Muscle of leg (tissue), 11 donors: ENCODE results near the gene TEC. TPM values are rescaled to one million over a fixed set of nuclear protein-coding genes. Genes with fewer than 3 reads are reported as not detected.
"Not testable (repeated sequence)": the region's sequence is repeated elsewhere in the genome, so short reads cannot be mapped to it uniquely, and the experiment has no call there.

Experiments
- DNase-seq: peaks from one replicate; pipeline ENCODE4 v3.0.0; 2013
- H3K27ac ChIP-seq: one replicate; pipeline ENCODE4 v1.5.1; 2013; ENCODE audit warnings: mild to moderate bottlenecking, low read length, control low read depth
- H3K27me3 ChIP-seq: one replicate; pipeline ENCODE4 v1.6.1; 2013; ENCODE audit warnings: low read length; ENCODE audit not compliant: control insufficient read depth, insufficient read depth
- H3K36me3 ChIP-seq: one replicate; pipeline ENCODE4 v1.6.1; 2013; ENCODE audit warnings: low read length; ENCODE audit not compliant: control insufficient read depth, insufficient read depth
- H3K4me1 ChIP-seq: one replicate; pipeline ENCODE4 v1.6.1; 2013; ENCODE audit warnings: low read length; ENCODE audit not compliant: control insufficient read depth, insufficient read depth
- H3K4me3 ChIP-seq: one replicate; pipeline ENCODE4 v1.5.1; 2013; ENCODE audit warnings: low read length, control low read depth
- H3K9me3 ChIP-seq: replicated peaks from 2 replicates; pipeline ENCODE4 v1.6.1; 2013; ENCODE audit warnings: low read depth, low read length; ENCODE audit not compliant: control insufficient read depth
- WGBS: methylation state at CpG from one replicate; pipeline ENCODE4 v1.1.5; 2013; ENCODE audit warnings: missing lambda C conversion rate; ENCODE audit not compliant: insufficient coverage; 5-methylcytosine and 5-hydroxymethylcytosine counted together
- polyA plus RNA-seq, 8 donors: library from polyadenylated mRNA; unstranded; fragments of 120-200 nt; gene quantifications; one replicate each; pipeline versions ENCODE4 v1.2.1 to v1.2.3, GENCODE V29; 2013; ENCODE audit warnings: inconsistent platforms in 1 of 8, low replicate concordance in 1 of 8; ENCODE audit not compliant: insufficient read length in 8 of 8, insufficient read depth in 1 of 8
- total RNA-seq: library from RNA; stranded (reverse); fragments of 120-200 nt; gene quantifications from one replicate; pipeline ENCODE4 v1.2.4, GENCODE V29; 2013

TEC gene
- total and polyA plus RNA-seq, 9 donors = 0.23 to 1.3 (median 0.57) TPM

DNA sequence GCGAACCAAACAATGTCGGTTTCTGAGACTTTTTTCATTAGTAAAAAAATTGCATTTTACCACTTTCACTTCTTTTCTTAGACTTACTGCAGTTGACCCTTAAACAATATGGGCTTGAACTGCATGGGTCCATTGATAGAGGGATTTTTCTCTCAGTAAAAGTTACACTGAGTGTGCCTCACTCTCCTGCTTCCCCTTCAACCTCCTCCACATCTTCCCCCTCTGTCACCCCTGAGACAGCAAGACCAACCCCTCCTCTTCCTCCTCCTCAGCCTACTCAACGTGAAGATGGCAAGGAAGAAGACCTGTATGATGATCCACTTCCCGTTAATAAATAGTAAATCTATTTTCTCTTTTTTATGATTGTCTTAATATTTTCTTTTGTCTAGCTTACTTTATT is 43.4 kb downstream of the TEC start:
- Histone ChIP-seq H3K36me3 (no peaks in the 10 kb centered on the region), H3K4me1 (no peaks in the 10 kb centered on the region), H3K27me3 (no peaks in the 10 kb centered on the region), H3K27ac (no peak overlapping the region), H3K4me3 (no peak overlapping the region), H3K9me3 (no peaks in the 10 kb centered on the region)
- no CpG with 5 or more reads among the region's 4 CpGs for WGBS
- DNase-seq = no peak

DNA sequence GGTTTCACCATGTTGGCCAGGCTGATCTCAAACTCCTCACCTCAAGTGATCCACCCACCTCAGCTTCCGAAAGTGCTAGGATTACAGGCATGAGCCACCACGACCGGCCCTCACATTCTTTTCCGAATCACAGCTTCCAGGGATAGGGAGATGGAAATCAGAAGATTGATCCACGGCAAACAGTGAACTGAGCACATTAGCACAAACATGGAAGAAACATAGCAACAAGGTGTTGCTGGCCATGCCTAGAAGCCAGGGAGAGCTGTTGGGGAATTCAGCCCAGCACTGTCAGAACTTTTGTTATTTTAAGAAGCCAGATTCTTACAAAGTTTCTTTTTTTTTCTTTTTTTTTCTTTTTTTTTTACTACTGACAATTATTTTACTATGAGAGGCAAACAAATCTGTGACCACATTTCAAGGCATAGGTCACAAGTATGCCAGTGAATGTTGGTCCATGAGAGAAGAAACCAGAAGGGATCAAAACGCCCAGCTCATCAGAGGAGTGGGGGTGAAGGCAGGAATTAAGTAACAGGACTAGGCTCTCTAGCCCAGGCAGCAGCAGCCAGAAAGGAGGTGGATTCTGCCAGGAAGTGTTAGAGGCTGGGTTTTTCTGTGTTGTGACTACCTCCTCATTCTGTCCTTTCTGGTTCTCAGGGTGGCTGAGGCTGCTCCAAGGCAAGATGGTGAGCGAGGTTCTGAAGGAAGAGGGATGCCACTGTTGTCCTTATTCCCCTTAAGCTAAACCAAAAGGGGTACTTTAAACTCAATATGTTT is 44.1 kb downstream of the TEC start:
- no peaks in the 10 kb centered on the region for H3K27me3 ChIP-seq
- no peaks in the 10 kb centered on the region for H3K9me3 ChIP-seq
- no peak for DNase-seq
- no peaks in the 10 kb centered on the region for H3K4me1 ChIP-seq
- H3K36me3 ChIP-seq = no peaks in the 10 kb centered on the region
- no peak overlapping the region for H3K27ac ChIP-seq
- 63% methylated on average over 3 of the region's 7 CpGs for WGBS
- H3K4me3 ChIP-seq = no peak overlapping the region

DNA sequence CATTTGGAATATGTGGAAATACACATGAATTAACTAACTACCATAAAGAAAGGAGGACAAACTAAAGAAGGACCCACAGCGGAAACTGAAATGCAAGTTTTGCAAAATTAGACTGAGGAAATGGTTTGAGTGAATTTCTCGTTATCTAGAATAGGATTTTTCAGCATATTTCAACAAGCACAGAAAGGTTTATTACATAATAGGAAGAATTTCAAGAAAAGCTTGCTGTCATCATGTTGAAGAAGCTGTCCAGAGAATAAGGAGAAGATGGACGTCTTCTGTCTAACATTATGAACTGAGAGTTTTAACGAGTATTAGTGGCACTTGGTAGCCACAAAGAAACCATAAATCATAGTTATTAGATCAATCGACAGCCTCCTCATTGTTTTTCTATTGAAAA is 45.0 kb downstream of the TEC start:
- no CpG with 5 or more reads among the region's 5 CpGs for whole genome bisulfite sequencing

DNA sequence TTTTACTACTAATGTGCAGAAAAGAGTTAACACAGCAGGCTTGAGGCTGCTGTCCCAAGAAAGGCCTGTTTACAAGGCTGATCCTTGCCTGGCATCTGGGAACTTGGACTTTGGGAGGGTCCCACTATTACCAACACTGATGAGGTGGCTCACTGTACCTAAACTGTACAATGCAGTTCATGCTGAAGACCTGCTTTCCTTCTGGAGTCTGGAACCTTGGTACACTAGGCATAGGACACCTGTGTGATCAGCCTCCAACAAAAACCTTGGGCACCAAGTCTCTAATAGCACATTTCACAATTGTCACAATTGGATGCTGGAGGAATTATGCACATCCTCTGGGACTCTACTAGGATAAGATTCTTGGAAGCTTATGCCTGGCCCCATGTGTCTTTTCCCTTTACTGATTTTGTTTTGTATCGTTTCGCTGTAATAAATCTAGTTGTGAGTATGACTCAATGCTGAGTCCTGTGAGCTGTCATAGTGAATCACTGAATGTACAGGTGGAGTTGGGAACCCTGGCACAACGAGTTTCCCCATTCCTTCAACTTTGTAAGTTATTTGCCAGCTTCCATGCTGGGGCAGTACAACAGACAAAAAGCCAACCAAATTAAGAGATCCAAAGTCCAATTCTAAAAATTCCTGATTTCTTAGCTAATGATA is 45.9 kb downstream of the TEC start:
- Histone ChIP-seq H3K4me1 (no peaks in the 10 kb centered on the region), H3K36me3 (no peaks in the 10 kb centered on the region), H3K27me3 (no peaks in the 10 kb centered on the region), H3K27ac (no peak overlapping the region), H3K9me3 (no peaks in the 10 kb centered on the region), H3K4me3 (no peak overlapping the region)
- DNase-seq = no peak
- WGBS = 60% methylated on average over 1 of the region's 3 CpGs

More for the DNA sequence above, 45.0 kb downstream of the TEC start:
- Histone ChIP-seq H3K27me3 (no peaks in the 10 kb centered on the region), H3K36me3 (no peaks in the 10 kb centered on the region), H3K4me3 (no peak overlapping the region), H3K9me3 (no peaks in the 10 kb centered on the region), H3K4me1 (no peaks in the 10 kb centered on the region), H3K27ac (no peak overlapping the region)
- DNase-seq = peak; percentile 3

DNA sequence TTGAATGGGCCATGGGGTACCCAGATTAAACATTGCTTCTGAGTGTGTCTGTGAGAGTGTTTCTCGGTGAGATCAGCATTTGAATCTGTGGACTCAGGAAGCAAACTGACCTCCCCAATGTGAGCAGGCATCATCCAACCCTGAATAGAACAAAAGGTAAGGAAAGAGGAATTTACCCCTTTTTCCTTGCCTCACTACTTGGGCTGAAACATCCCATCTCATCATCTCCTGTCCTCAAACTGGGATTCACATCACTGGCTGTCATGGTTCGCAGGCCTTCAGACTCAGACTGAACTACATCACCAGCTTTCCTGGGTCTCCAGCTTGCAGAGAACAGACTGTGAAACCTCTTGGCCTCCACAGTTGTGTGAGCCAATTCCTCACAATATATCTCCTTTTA is 47.1 kb downstream of the TEC start:
- no peak for DNase-seq
- no peaks in the 10 kb centered on the region for H3K36me3 ChIP-seq
- H3K4me3 ChIP-seq = no peak overlapping the region
- 100% methylated on average over 1 of the region's 2 CpGs for WGBS
- no peaks in the 10 kb centered on the region for H3K27me3 ChIP-seq
- no peak overlapping the region for H3K27ac ChIP-seq
- H3K9me3 ChIP-seq = no peaks in the 10 kb centered on the region
- H3K4me1 ChIP-seq = no peaks in the 10 kb centered on the region

DNA sequence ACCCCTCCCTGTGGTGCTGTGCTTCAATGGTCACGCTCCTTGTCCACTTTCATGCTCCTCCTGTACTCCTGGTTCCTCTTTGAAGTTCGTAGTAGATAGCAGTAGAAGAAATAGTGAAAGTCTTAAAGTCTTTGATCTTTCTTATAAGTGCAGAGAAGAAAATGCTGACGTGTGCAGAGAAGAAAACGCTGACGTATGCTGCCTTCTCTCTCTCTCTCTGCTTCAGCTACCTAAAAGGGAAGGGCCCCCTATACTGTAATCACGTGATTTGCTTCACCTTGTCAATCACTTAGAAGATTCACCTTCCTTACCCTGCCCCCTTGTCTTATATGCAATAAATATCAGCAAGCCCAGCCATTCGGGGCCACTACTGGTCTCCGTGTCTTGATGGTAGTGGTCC is 50.2 kb downstream of the TEC start:
- H3K27me3 ChIP-seq, H3K9me3 ChIP-seq, H3K4me1 ChIP-seq, DNase-seq, H3K36me3 ChIP-seq, H3K27ac ChIP-seq, H3K4me3 ChIP-seq: not testable (repeated sequence)
- WGBS = 76% methylated on average over 4 of the region's 8 CpGs

DNA sequence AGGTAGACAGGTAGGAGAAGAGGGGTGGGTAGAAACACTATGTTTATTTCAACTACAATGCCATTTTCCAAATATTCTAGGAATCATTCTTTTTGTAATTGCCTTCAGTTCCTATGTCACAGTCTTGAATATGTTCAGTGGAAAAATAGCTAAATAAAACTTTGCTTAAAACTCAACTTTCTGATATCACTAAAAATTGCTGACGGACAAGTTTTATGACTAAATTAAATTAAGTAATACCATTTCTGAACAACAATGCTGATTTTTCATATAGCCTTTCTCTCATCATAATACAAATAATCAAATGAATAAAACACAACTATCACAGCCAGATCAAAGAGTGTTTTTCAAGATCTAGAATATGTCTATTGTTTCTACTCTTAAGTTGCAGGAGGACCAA is 53.1 kb downstream of the TEC start:
- DNase-seq = no peak
- no peak overlapping the region for H3K4me3 ChIP-seq
- no peaks in the 10 kb centered on the region for H3K27me3 ChIP-seq
- H3K9me3 ChIP-seq = no peaks in the 10 kb centered on the region
- H3K36me3 ChIP-seq = no peaks in the 10 kb centered on the region
- H3K4me1 ChIP-seq = no peaks in the 10 kb centered on the region
- H3K27ac ChIP-seq = no peak overlapping the region
- no CpG with 5 or more reads among the region's 1 CpG for WGBS

DNA sequence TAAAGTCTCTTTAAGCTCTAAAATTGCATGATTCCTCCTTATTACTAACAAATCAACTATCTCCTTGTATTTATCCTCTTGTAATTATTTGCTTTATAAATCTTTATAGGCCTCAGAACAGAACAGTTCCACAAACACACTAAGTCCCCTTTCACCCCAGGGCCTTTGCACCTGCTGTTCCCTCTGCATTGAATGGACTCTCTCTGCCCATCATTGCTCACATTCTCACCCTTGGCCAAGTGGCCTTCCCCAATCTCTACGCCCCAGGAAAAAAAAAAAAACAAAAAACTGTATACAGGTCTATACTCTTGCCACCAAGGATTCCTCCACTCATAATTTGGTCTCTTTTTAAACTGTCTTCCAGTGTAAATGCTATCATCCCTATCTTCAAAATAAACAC is 53.7 kb downstream of the TEC start:
- Histone ChIP-seq H3K9me3 (no peaks in the 10 kb centered on the region), H3K27ac (no peak overlapping the region), H3K4me1 (no peaks in the 10 kb centered on the region), H3K27me3 (no peaks in the 10 kb centered on the region), H3K36me3 (no peaks in the 10 kb centered on the region), H3K4me3 (no peak overlapping the region)
- 100% methylated on average over 1 of the region's 1 CpG for WGBS
- DNase-seq = no peak

DNA sequence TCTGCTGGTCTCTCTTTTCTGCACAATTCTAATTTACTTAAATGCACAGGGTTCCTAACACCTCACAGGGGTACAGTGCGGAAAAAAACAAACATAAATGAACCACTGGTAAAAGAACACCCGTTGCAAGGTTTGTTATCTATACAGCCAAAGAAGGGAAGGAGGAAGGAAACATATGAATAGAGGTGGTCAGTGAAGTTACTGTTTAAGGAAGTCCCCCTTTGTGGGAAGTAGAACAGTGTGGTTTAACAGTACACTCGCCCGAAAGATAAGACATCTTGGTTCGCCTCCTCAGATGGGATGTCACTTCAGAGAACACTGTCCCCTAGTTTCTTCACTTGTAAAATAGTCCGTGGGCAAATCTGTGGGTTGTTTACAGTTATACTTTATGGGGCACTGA is 57.5 kb downstream of the TEC start:
- DNase-seq = no peak
- H3K36me3 ChIP-seq = no peaks in the 10 kb centered on the region
- no CpG with 5 or more reads among the region's 6 CpGs for WGBS
- H3K27me3 ChIP-seq = no peaks in the 10 kb centered on the region
- H3K4me3 ChIP-seq = no peak overlapping the region
- H3K4me1 ChIP-seq = no peaks in the 10 kb centered on the region
- H3K27ac ChIP-seq = no peak overlapping the region
- no peaks in the 10 kb centered on the region for H3K9me3 ChIP-seq

DNA sequence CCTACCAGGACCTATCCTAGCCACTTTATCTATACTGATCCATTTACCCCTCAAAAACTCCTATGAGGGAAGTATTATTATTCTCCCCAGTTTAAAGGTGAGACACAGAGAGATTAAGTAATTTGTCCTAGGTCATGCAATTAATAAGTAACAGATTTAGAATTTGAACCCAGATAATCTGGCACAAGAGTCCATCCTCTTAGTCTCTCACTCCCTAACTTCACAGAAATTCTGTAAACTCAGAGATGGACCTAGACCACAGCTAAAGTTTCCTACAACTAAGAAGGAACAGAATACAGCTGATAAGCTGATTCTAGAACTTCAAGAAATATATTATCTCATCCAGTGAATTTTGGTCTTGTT is 58.7 kb downstream of the TEC start:
- H3K9me3 ChIP-seq = no peaks in the 10 kb centered on the region
- H3K27me3 ChIP-seq = no peaks in the 10 kb centered on the region
- H3K36me3 ChIP-seq = no peaks in the 10 kb centered on the region

More for the DNA sequence above, 58.7 kb downstream of the TEC start:
- no peak overlapping the region for H3K27ac ChIP-seq
- no peaks in the 10 kb centered on the region for H3K4me1 ChIP-seq
- no peak overlapping the region for H3K4me3 ChIP-seq
- no peak for DNase-seq
